Activated CD4-positive, alpha-beta T cell treated with anti-CD3 and anti-CD28 coated beads, Interleukin-2, Interleukin-6, amounts not matched to agents 100 ng/mL and 50 ng/mL, durations not matched to agents 16 hours and 8 hours (primary cell): ENCODE data around the gene HCN1.
"Not testable (repeated sequence)": the region's sequence is repeated elsewhere in the genome, so short reads cannot be mapped to it uniquely, and the experiment has no call there.

Source experiments
- DNase-seq: peaks from one replicate; pipeline ENCODE4 v3.0.0-alpha.2; 2020

HCN1 gene

GRCh38 chr5:45609661-45610060, 86.5 kb downstream of the HCN1 start:
- DNase-seq = no peak

GRCh38 chr5:45604092-45604491, 92.1 kb downstream of the HCN1 start:
- no peak for DNase-seq

DNA sequence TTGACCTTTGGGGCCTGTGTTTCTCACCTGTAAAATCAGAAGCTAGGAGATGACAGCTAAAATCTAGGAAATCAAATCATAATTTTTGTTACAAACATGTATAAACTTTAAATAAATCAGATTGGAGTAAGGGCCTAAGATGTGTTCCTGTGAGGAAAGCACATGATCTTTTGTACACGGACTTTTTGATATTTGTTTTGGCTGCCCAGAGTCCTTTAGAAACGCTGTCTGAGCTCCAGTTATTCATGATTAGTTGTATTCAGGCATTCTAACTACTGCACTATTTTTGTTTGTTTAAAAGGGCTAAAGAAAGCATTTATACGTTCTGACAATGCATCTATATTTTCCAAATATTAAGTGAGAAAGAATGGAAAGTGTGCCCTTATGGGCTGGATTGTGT, 94.8 kb downstream of the HCN1 start:
- no peak for DNase-seq

DNA sequence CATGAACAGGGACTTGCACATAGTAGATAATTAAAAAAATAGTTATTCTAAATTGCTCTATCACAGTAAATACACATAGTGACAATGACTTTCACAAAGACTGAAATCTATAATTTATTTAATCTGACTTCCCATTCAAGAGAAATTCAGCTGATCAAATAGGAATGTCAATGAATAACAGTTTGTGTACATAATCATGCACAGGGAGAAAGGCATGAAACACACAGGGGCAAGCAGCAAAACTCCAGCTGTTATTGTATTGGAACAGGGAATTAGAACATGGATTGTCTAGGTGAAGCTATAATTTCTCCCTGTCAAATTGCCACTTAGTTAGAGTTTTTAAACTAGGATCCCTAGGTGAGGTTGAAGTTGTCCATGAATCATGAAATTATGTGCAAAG, 99.9 kb downstream of the HCN1 start:
- DNase-seq = no peak

DNA sequence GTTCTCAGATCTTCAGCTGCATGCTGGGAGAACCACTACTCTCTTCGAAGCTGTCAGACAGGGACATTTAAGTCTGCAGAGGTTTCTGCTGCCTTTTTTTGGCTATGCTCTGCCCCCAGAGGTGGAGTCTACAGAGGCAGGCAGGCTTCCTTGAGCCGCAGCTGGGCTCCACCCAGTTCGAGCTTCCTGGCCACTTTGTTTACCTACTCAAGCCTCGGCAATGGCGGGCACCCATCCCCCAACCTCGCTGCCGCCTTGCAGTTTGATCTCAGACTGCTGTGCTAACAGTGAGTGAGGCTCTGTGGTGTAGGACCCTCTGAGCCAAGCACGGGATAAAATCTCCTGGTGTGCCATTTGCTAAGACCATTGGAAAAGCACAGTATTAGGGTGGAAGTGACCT, 110.2 kb downstream of the HCN1 start:
- DNase-seq = not testable (repeated sequence)

DNA sequence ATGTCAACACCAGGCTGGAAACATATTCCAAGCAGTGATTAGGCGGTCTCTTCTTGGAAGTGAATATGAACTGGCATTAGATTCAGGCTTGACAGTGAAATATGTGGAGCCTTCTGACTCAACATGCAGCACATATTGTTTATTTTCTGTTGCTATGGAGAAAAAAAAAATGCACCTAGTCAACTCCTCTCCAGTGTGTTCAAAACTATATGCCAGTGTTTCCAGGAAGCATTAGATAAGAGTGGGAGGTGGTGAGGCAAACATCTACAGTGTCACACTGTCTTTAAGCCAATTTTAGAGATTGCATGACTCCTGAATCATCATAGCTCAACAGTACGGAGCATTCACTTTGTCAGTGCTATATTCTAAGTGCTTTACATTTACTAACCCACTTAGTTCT, 117.9 kb downstream of the HCN1 start:
- no peak for DNase-seq

GRCh38 chr5:45568813-45569212, 127.4 kb downstream of the HCN1 start:
- no peak for DNase-seq

DNA sequence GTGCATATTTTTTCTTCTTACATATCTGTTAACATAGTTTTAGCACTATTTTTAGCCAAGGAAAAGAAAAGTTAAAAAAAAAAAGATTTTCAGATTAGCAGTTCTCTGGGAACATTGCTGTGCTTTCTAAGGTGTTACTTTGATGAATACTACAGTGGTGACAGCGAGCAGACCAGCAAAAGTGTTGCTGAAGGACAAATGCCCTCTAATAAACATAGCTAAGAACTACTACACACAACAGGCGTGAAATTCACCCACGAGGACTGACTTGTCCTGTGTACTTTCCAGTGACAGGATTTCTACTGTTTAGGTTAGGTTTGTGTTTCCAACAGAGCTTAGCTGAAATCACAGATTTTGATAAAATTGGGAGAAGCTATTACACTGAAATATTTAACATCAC, 153.8 kb downstream of the HCN1 start:
- no peak for DNase-seq

GRCh38 chr5:45533663-45534062, 162.5 kb downstream of the HCN1 start:
- no peak for DNase-seq

DNA sequence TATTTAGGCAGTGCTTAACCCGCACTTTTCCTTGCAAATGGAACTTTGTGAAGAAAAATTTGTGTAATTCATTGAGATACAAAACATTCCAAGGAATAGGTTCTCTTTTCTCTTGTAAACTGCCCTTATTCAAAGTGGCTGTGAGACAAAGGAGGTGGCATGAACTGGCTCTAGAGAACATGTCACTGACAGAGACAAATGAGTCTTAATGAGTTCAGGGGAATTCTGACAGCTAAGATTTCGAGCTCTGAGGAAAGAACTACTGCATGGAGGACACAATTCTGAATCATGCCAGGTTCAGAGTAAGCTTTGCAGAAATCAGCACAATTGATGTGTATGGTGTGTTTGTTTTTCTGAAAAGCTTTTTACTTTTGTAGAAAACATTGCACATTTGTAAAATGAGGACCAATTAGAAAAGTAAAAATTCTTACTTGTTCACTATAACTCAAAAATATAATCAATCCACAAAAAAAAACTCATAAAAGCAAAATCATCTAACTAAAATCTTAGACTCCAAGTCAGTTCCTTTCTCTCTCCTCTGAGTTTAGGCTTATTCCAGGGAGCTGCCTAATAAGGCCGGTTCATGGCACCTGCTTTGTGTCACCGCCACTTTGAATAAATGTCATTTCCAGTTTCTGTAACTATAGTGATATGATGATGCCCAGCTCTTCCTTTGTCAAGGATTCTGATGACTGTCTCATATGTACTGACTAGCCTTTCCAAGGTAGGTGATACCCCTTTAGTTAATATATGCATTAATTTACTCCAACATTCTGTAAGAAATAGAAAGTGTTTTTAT, 163.2 kb downstream of the HCN1 start:
- no peak for DNase-seq

DNA sequence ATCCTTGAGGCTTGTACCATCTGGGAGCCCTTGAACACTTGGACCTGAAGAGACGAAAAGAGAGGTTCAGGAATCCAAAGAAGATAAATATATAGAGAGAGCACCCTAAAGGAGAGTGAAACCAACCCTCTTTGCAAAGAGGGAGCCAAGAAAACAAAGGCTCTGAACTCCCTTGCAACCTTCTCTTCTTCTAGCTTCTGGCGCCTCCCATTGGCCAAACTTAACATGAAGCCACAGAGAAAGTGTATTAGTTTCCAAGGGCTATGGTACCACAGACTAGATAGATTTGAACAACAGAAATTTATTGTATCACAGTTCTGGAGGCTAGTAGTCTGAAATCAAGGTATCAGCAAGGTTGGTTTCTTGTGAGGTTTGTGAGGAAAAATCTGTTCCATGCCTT, 175.1 kb downstream of the HCN1 start:
- peak; percentile 1 for DNase-seq

GRCh38 chr5:45512521-45512920, 183.7 kb downstream of the HCN1 start:
- no peak for DNase-seq

DNA sequence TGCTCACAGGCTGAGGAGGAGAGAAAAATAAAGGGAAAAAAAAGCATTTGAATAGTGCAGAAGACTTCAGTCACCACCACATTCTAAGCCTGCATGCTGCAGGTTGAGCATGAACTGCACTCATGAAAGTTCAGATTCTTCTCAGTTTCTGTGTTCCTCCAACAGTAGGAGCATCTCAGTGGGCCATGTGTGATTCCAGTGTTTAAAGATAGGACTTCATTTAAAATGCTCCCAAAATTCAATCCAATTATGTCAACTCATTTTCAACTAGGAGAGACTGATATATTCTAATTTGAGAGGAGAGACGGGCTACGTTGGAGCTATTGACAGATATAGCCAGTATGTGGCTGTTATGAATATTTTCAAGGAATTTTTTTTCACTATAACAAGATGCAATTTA, 186.8 kb downstream of the HCN1 start:
- no peak for DNase-seq

GRCh38 chr5:45508135-45508534, 188.0 kb downstream of the HCN1 start:
- DNase-seq = no peak

DNA sequence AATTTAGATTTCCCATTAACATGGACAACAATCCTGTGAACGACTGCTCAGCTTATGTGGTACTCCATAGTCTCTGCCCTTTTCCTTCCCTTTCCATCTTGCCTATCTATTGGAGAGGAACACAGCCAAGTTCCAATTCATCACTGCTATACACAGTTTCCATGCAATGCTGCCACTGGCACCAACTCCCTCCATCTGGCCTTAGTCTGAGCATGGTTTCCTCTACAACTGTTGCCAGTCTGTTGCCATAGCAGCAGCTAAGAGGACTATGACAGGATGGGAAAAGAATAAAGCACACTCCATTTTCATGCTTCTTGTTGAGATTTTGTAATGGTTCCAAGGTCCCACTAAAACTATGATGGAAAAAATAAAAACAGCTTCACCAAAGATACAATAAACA, 189.0 kb downstream of the HCN1 start:
- DNase-seq = no peak

GRCh38 chr5:45499006-45499405, 197.2 kb downstream of the HCN1 start:
- not testable (repeated sequence) for DNase-seq

DNA sequence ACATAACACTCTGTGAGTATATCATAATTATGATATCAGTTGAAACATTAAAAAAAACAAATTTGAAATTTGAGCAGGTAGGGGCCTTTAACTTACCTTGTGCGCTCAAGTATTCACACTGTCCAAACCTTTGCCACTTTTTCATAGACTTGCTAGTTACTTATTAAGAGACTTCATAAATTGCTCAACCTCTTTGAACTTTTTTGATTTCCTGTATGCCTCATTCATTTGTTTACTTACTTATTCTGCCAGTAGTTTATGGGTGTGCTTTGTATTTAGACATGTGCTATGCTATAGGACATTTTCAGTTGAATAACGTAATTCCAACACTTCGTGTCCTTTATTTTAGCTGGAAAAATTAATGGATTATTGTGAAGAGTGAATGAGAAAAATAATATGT, 204.8 kb downstream of the HCN1 start:
- DNase-seq = no peak

GRCh38 chr5:45484781-45485180, 211.4 kb downstream of the HCN1 start:
- DNase-seq = no peak

DNA sequence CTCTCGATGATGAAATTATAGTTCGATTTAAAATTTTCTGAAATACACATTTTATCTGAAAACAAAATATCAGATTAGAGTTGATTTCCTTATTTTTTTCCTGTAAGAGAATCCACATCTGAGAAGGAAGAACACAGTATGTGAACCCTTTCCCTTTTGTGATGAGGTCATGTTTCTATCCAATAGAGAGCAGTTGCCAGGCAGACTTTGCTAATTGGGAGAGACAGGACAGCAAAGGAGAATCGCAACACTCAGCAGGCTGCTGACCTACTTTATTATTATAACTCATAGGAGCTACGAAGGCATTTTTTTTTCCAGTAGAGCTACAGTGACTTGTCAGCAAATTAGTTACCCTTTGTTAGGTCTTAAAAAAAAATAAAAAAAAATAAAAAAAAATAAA, 242.1 kb downstream of the HCN1 start:
- DNase-seq = no peak

GRCh38 chr5:45444856-45445255, 251.3 kb downstream of the HCN1 start:
- not testable (repeated sequence) for DNase-seq

DNA sequence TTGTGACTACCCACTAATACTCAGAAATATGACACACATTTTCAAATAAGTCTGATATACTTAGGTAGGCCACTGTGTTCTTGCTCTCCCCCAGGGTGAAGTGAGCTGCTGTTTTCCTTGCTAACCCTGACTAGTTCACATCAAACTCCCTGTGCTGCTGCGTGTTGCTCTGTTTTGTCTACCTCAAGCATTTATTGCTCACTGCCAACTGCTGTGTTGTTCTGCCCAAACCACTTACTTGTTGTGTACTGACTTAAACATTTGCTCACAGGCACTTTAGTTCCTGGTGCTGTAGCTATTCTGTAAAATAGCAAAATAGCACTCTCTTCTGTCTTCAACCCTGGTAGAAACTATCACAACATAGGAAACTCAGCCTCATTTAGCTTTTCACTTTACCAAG, 255.7 kb downstream of the HCN1 start:
- DNase-seq = no peak

- no peak for DNase-seq
These were observed 258.4 kb downstream of the HCN1 start for GRCh38 chr5:45437752-45438151.

DNA sequence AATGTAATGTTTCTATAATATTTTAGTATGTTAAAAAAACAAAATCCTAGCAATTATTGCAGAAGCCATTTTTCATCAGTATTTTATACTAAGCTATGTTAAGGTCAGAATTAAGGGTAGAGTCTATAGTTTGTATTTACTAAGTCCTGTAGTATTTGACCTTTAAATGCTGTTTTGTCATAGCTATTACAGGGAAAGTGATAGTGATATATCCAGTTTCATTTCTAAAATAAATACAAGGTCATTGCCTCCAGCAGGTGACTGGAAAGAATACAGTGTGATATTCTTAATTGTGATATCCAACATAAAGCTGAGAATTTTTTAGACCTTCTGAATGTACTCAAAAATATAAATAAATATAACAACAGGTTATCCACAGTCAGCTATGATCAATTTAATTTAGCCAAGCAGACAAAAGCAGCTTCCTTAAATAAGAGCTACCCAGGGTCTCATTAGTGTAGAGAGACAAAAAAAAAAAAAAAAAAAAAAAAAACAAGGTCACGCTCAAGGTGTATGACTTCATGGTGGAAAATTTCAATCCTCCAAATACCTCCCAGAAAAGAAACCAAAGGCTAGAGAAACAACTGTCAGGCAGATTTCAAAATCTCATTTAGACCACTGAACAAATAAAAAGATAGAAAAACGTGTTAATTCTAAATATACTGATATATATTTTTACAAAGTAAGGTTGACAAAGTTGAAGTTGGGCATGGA, 278.7 kb downstream of the HCN1 start:
- DNase-seq = no peak
